NCI-H2107 treated with DMSO at 0.1 percent for 48 hours (cell line): ENCODE results near the gene EPB41L4A.
"Not testable (repeated sequence)": the region's sequence is repeated elsewhere in the genome, so short reads cannot be mapped to it uniquely, and the experiment has no call there.

Experiments used
- DNase-seq: peaks from one replicate; lab custom pipeline; 2025; ENCODE audit not compliant: unreplicated experiment; lab: John Stamatoyannopoulos, UW

The EPB41L4A gene

GRCh38 chr5:112403069-112403468, 16.0 kb downstream of the EPB41L4A start:
- no peak for DNase-seq

- DNase-seq = no peak
Observed at GRCh38 chr5:112401924-112402323, 17.2 kb downstream of the EPB41L4A start.

- DNase-seq = no peak
Observed at GRCh38 chr5:112397690-112398089, 21.4 kb downstream of the EPB41L4A start.

- DNase-seq = no peak
Observed at GRCh38 chr5:112396430-112396829, 22.6 kb downstream of the EPB41L4A start.

- not testable (repeated sequence) for DNase-seq
Observed at GRCh38 chr5:112395299-112395698, 23.8 kb downstream of the EPB41L4A start.

GRCh38 chr5:112390327-112390726, 28.8 kb downstream of the EPB41L4A start:
- DNase-seq = peak; percentile 9

GRCh38 chr5:112388739-112389138, 30.3 kb downstream of the EPB41L4A start:
- DNase-seq = peak; percentile 19

- no peak for DNase-seq
Observed at GRCh38 chr5:112388074-112388473, 31.0 kb downstream of the EPB41L4A start.

- no peak for DNase-seq
Observed at GRCh38 chr5:112386766-112387165, 32.3 kb downstream of the EPB41L4A start.

- no peak for DNase-seq
Observed at GRCh38 chr5:112385969-112386368, 33.1 kb downstream of the EPB41L4A start.

- no peak for DNase-seq
Observed at GRCh38 chr5:112385566-112385965, 33.5 kb downstream of the EPB41L4A start.

GRCh38 chr5:112384523-112384922, 34.6 kb downstream of the EPB41L4A start:
- DNase-seq = no peak

GRCh38 chr5:112382886-112383285, 36.2 kb downstream of the EPB41L4A start:
- DNase-seq = no peak

GRCh38 chr5:112381521-112381920, 37.6 kb downstream of the EPB41L4A start:
- DNase-seq = no peak

- no peak for DNase-seq
Observed at GRCh38 chr5:112379542-112380325, 39.3 kb downstream of the EPB41L4A start.

- DNase-seq = no peak
Observed at GRCh38 chr5:112374818-112375217, 44.3 kb downstream of the EPB41L4A start.

GRCh38 chr5:112374356-112374755, 44.7 kb downstream of the EPB41L4A start:
- no peak for DNase-seq

- DNase-seq = no peak
Observed at GRCh38 chr5:112373885-112374284, 45.2 kb downstream of the EPB41L4A start.

- DNase-seq = no peak
Observed at GRCh38 chr5:112372543-112372942, 46.5 kb downstream of the EPB41L4A start.

GRCh38 chr5:112371067-112371466, 48.0 kb downstream of the EPB41L4A start:
- no peak for DNase-seq

GRCh38 chr5:112367400-112367799, 51.7 kb downstream of the EPB41L4A start:
- no peak for DNase-seq

GRCh38 chr5:112366987-112367386, 52.1 kb downstream of the EPB41L4A start:
- DNase-seq = peak; percentile 12

- DNase-seq = not testable (repeated sequence)
Observed at GRCh38 chr5:112360740-112361139, 58.3 kb downstream of the EPB41L4A start.
